Measurements from ENCODE around the gene DOK6. TPM values are rescaled to one million over a fixed set of nuclear protein-coding genes. Genes with fewer than 3 reads are reported as not detected.

Gene DOK6
- total RNA-seq, 2 experiments from 2014 or later: not detected

- POLR2A ChIA-PET: no interaction called here
- no peak overlapping the region for H3K4me3 Mint-ChIP-seq
- H3K27ac Mint-ChIP-seq: no peak overlapping the region
- no peak for DNase-seq
- no peaks in the 10 kb centered on the region for H3K36me3 Mint-ChIP-seq (ENCODE audit: low read depth)
- H3K4me1 Mint-ChIP-seq: peaks cover 6% of the 10 kb centered on the region
- no peak for ATAC-seq
- no peaks in the 10 kb centered on the region for H3K9me3 Mint-ChIP-seq (ENCODE audit: low read depth)
- intact Hi-C loops (cut with DNase I, micrococcal nuclease): no loop called here
- no peaks in the 10 kb centered on the region for H3K27me3 Mint-ChIP-seq
- CTCF ChIA-PET: no interaction called here
These were observed 387.3 kb downstream of the DOK6 start for GRCh38 chr18:69787825-69788547.

- ATAC-seq: no peak
- no peaks in the 10 kb centered on the region for H3K36me3 Mint-ChIP-seq (ENCODE audit: low read depth)
- ChIA-PET CTCF (no interaction called here), POLR2A (no interaction called here)
- peaks cover 6% of the 10 kb centered on the region for H3K4me1 Mint-ChIP-seq
- no peak overlapping the region for H3K4me3 Mint-ChIP-seq
- DNase-seq: no peak
- no peaks in the 10 kb centered on the region for H3K9me3 Mint-ChIP-seq (ENCODE audit: low read depth)
- intact Hi-C loops (cut with DNase I, micrococcal nuclease): no loop called here
- H3K27me3 Mint-ChIP-seq: no peaks in the 10 kb centered on the region
- H3K27ac Mint-ChIP-seq: no peak overlapping the region
These were observed 389.1 kb downstream of the DOK6 start for GRCh38 chr18:69789794-69790193.

GRCh38 chr18:69790649-69791048 lies 390.0 kb downstream of the DOK6 start:
- Mint-ChIP-seq H3K9me3 (ENCODE audit: low read depth) (no peaks in the 10 kb centered on the region), H3K36me3 (ENCODE audit: low read depth) (no peaks in the 10 kb centered on the region), H3K27me3 (no peaks in the 10 kb centered on the region), H3K4me1 (peaks cover 6% of the 10 kb centered on the region), H3K27ac (no peak overlapping the region), H3K4me3 (no peak overlapping the region)
- intact Hi-C loops (cut with DNase I, micrococcal nuclease): no loop called here
- DNase-seq: no peak
- ChIA-PET CTCF (interaction anchor here (0.6 to 0.7 kb wide), 2 partner anchors 12 to 297 kb away, joined by 3 read pairs; no protein-coding TSS in a partner anchor), POLR2A (no interaction called here)
- no peak for ATAC-seq

- intact Hi-C loops (cut with DNase I, micrococcal nuclease): no loop called here
- Mint-ChIP-seq H3K4me1 (no peaks in the 10 kb centered on the region), H3K36me3 (ENCODE audit: low read depth) (no peaks in the 10 kb centered on the region), H3K27ac (no peak overlapping the region), H3K9me3 (ENCODE audit: low read depth) (no peaks in the 10 kb centered on the region), H3K4me3 (no peak overlapping the region), H3K27me3 (no peaks in the 10 kb centered on the region)
- CTCF ChIA-PET: interaction anchor here (0.6 kb wide), 1 partner anchor 39 kb away, joined by 3 read pairs; no protein-coding TSS in a partner anchor
- POLR2A ChIA-PET: no interaction called here
- no peak for ATAC-seq
- no peak for DNase-seq
These were observed 395.1 kb downstream of the DOK6 start for GRCh38 chr18:69795791-69796190.

GRCh38 chr18:69804776-69805501 lies 404.3 kb downstream of the DOK6 start:
- CTCF ChIA-PET: no interaction called here
- Mint-ChIP-seq H3K36me3 (ENCODE audit: low read depth) (peaks cover 2% of the 10 kb centered on the region), H3K9me3 (ENCODE audit: low read depth) (no peaks in the 10 kb centered on the region), H3K27me3 (no peaks in the 10 kb centered on the region), H3K27ac (no peak overlapping the region), H3K4me1 (no peaks in the 10 kb centered on the region), H3K4me3 (no peak overlapping the region)
- no peak for ATAC-seq
- intact Hi-C loops (cut with DNase I, micrococcal nuclease): loop anchor here in 1 of 2 experiments (10.0 kb wide), 1 partner anchor 560 kb away; no protein-coding TSS in a partner anchor
- POLR2A ChIA-PET: no interaction called here
- DNase-seq: no peak

- POLR2A ChIA-PET: no interaction called here
- no peak overlapping the region for H3K27ac Mint-ChIP-seq
- H3K27me3 Mint-ChIP-seq: no peaks in the 10 kb centered on the region
- peaks cover 4% of the 10 kb centered on the region for H3K9me3 Mint-ChIP-seq (ENCODE audit: low read depth)
- intact Hi-C loops (cut with DNase I, micrococcal nuclease): loop anchor here in 1 of 2 experiments (10.0 kb wide), 1 partner anchor 564 kb away; no protein-coding TSS in a partner anchor
- no peak for DNase-seq
- ATAC-seq: no peak
- no peaks in the 10 kb centered on the region for H3K4me1 Mint-ChIP-seq
- H3K36me3 Mint-ChIP-seq (ENCODE audit: low read depth): peaks cover 11% of the 10 kb centered on the region
- CTCF ChIA-PET: no interaction called here
- H3K4me3 Mint-ChIP-seq: no peak overlapping the region
These were observed 407.7 kb downstream of the DOK6 start for GRCh38 chr18:69808399-69808798.

- DNase-seq (no peak), ATAC-seq (no peak)
- POLR2A ChIA-PET: no interaction called here
- no peaks in the 10 kb centered on the region for H3K27me3 Mint-ChIP-seq
- H3K27ac Mint-ChIP-seq: no peak overlapping the region
- intact Hi-C loops (cut with DNase I, micrococcal nuclease): no loop called here
- CTCF ChIA-PET: no interaction called here
- H3K4me3 Mint-ChIP-seq: no peak overlapping the region
- H3K36me3 Mint-ChIP-seq (ENCODE audit: low read depth): peaks cover 18% of the 10 kb centered on the region
- no peaks in the 10 kb centered on the region for H3K4me1 Mint-ChIP-seq
- H3K9me3 Mint-ChIP-seq (ENCODE audit: low read depth): peaks cover 4% of the 10 kb centered on the region
These were observed 412.9 kb downstream of the DOK6 start for GRCh38 chr18:69813559-69813958.

- Mint-ChIP-seq H3K4me1 (no peaks in the 10 kb centered on the region), H3K4me3 (no peak overlapping the region), H3K36me3 (ENCODE audit: low read depth) (peaks cover 20% of the 10 kb centered on the region), H3K9me3 (ENCODE audit: low read depth) (peaks cover 4% of the 10 kb centered on the region), H3K27me3 (no peaks in the 10 kb centered on the region), H3K27ac (no peak overlapping the region)
- intact Hi-C loops (cut with DNase I, micrococcal nuclease): no loop called here
- ATAC-seq (no peak), DNase-seq (no peak)
- CTCF ChIA-PET: no interaction called here
- POLR2A ChIA-PET: no interaction called here
These were observed 414.2 kb downstream of the DOK6 start for GRCh38 chr18:69814861-69815385.

GRCh38 chr18:69817335-69817940 lies 416.8 kb downstream of the DOK6 start:
- Mint-ChIP-seq H3K4me1 (no peaks in the 10 kb centered on the region), H3K4me3 (no peak overlapping the region), H3K36me3 (ENCODE audit: low read depth) (peaks cover 29% of the 10 kb centered on the region), H3K27me3 (no peaks in the 10 kb centered on the region), H3K9me3 (ENCODE audit: low read depth) (no peaks in the 10 kb centered on the region), H3K27ac (no peak overlapping the region)
- DNase-seq (no peak), ATAC-seq (no peak)
- intact Hi-C loops (cut with DNase I, micrococcal nuclease): no loop called here
- ChIA-PET POLR2A (no interaction called here), CTCF (interaction anchor here (0.8 kb wide), 1 partner anchor 247 kb away, joined by 3 read pairs; no protein-coding TSS in a partner anchor)

GRCh38 chr18:69819460-69819859 lies 418.8 kb downstream of the DOK6 start:
- Mint-ChIP-seq H3K9me3 (ENCODE audit: low read depth) (peaks cover 2% of the 10 kb centered on the region), H3K4me1 (no peaks in the 10 kb centered on the region), H3K4me3 (no peak overlapping the region), H3K27ac (no peak overlapping the region), H3K36me3 (ENCODE audit: low read depth) (peaks cover 28% of the 10 kb centered on the region), H3K27me3 (no peaks in the 10 kb centered on the region)
- ChIA-PET POLR2A (no interaction called here), CTCF (no interaction called here)
- DNase-seq (no peak), ATAC-seq (no peak)
- intact Hi-C loops (cut with DNase I, micrococcal nuclease): no loop called here

GRCh38 chr18:69820538-69820937 lies 419.9 kb downstream of the DOK6 start:
- Mint-ChIP-seq H3K36me3 (ENCODE audit: low read depth) (peaks cover 31% of the 10 kb centered on the region), H3K4me3 (no peak overlapping the region), H3K9me3 (ENCODE audit: low read depth) (peaks cover 2% of the 10 kb centered on the region), H3K27ac (no peak overlapping the region), H3K27me3 (no peaks in the 10 kb centered on the region), H3K4me1 (no peaks in the 10 kb centered on the region)
- no peak for DNase-seq
- no peak for ATAC-seq
- intact Hi-C loops (cut with DNase I, micrococcal nuclease): no loop called here
- POLR2A ChIA-PET: no interaction called here
- CTCF ChIA-PET: no interaction called here

GRCh38 chr18:69830189-69830588 lies 429.5 kb downstream of the DOK6 start:
- Mint-ChIP-seq H3K4me1 (no peaks in the 10 kb centered on the region), H3K27ac (no peak overlapping the region), H3K9me3 (ENCODE audit: low read depth) (no peaks in the 10 kb centered on the region), H3K27me3 (no peaks in the 10 kb centered on the region), H3K4me3 (no peak overlapping the region), H3K36me3 (ENCODE audit: low read depth) (peaks cover 42% of the 10 kb centered on the region)
- DNase-seq (no peak), ATAC-seq (no peak)
- ChIA-PET POLR2A (no interaction called here), CTCF (no interaction called here)
- intact Hi-C loops (cut with DNase I, micrococcal nuclease): no loop called here

All from activated CD4-positive, alpha-beta T cell treated with anti-CD3 and anti-CD28 coated beads for 36 hours (primary cell).